Measurements from ENCODE around the gene PARD6A.

PARD6A gene

GRCh38 chr16:67657751-67658518 is 2.8 kb upstream of the PARD6A start:
- Mint-ChIP-seq H3K36me3 (ENCODE audit: insufficient read depth) (peaks cover 41% of the 10 kb centered on the region), H3K27me3 (no peaks in the 10 kb centered on the region), H3K9me3 (no peaks in the 10 kb centered on the region), H3K27ac (peak overlapping the region in 1 of 2 donors; percentile 96), H3K4me3 (peak overlapping the region; percentile 88 to 92), H3K4me1 (ENCODE audit: low read depth in 2 of 2) (peaks cover 17 to 22% of the 10 kb centered on the region in 2 donors)
- DNase-seq (no peak), ATAC-seq (replicated peaks) (no peak)

- DNase-seq (no peak), ATAC-seq (replicated peaks) (no peak)
- H3K4me1 Mint-ChIP-seq (ENCODE audit: low read depth in 2 of 2), result peaks cover 17 to 22% of the 10 kb centered on the region in 2 donors
- H3K27me3 Mint-ChIP-seq, result no peaks in the 10 kb centered on the region
- peak overlapping the region; percentile 88 to 92 for H3K4me3 Mint-ChIP-seq
- no peaks in the 10 kb centered on the region for H3K9me3 Mint-ChIP-seq
- peak overlapping the region; percentile 91 to 96 for H3K27ac Mint-ChIP-seq
- peaks cover 38% of the 10 kb centered on the region for H3K36me3 Mint-ChIP-seq (ENCODE audit: insufficient read depth)
These were observed 1.7 kb upstream of the PARD6A start for GRCh38 chr16:67658849-67659674.

GRCh38 chr16:67659675-67660563 is 841 bp upstream of the PARD6A start, which contains the start of gene ACD:
Gene ACD (minus strand): TSS chr16:67660260. CDS start chr16:67660220, 40 bp downstream.
- H3K36me3 Mint-ChIP-seq (ENCODE audit: insufficient read depth), result peaks cover 40% of the 10 kb centered on the region
- peak; percentile 60 for ATAC-seq (replicated peaks)

GRCh38 chr16:67661101-67661761 is 471 bp downstream of the PARD6A start:
- no peaks in the 10 kb centered on the region for H3K27me3 Mint-ChIP-seq
- peak overlapping the region; percentile 91 to 96 for H3K27ac Mint-ChIP-seq
- peaks cover 30% of the 10 kb centered on the region for H3K36me3 Mint-ChIP-seq (ENCODE audit: insufficient read depth)
- no peaks in the 10 kb centered on the region for H3K9me3 Mint-ChIP-seq
- no peak for ATAC-seq (replicated peaks)
- H3K4me1 Mint-ChIP-seq (ENCODE audit: low read depth in 2 of 2), result peaks cover 17 to 22% of the 10 kb centered on the region in 2 donors
- DNase-seq, result no peak
- H3K4me3 Mint-ChIP-seq, result peak overlapping the region; percentile 88 to 92

More at GRCh38 chr16:67659675-67660563, 841 bp upstream of the PARD6A start, which contains the start of gene ACD:
- Mint-ChIP-seq H3K27me3 (no peaks in the 10 kb centered on the region), H3K27ac (peak within 1 kb of the TSS; percentile 91 to 96), H3K4me3 (peak within 1 kb of the TSS; percentile 88 to 92), H3K9me3 (no peaks in the 10 kb centered on the region), H3K4me1 (ENCODE audit: low read depth in 2 of 2) (peaks cover 17 to 22% of the 10 kb centered on the region in 2 donors)
- peak; percentile 90 to 94 (median 93) for DNase-seq

GRCh38 chr16:67661886-67662652 is 1.3 kb downstream of the PARD6A start:
- Mint-ChIP-seq H3K4me3 (peak overlapping the region; percentile 88 to 92), H3K4me1 (ENCODE audit: low read depth in 2 of 2) (peaks cover 19 to 22% of the 10 kb centered on the region in 2 donors), H3K36me3 (ENCODE audit: insufficient read depth) (peaks cover 33% of the 10 kb centered on the region), H3K27me3 (no peaks in the 10 kb centered on the region), H3K27ac (peak overlapping the region in 1 of 2 donors; percentile 96), H3K9me3 (no peaks in the 10 kb centered on the region)
- DNase-seq, result no peak
- no peak for ATAC-seq (replicated peaks)

GRCh38 chr16:67662653-67663010 is 1.9 kb downstream of the PARD6A start:
- Mint-ChIP-seq H3K4me1 (ENCODE audit: low read depth in 2 of 2) (peaks cover 22 to 24% of the 10 kb centered on the region in 2 donors), H3K27ac (no peak overlapping the region), H3K36me3 (ENCODE audit: insufficient read depth) (peaks cover 29% of the 10 kb centered on the region), H3K4me3 (no peak overlapping the region), H3K9me3 (no peaks in the 10 kb centered on the region), H3K27me3 (no peaks in the 10 kb centered on the region)
- no peak for ATAC-seq (replicated peaks)
- DNase-seq, result no peak

GRCh38 chr16:67663151-67663876 is 2.6 kb downstream of the PARD6A start:
- Mint-ChIP-seq H3K9me3 (no peaks in the 10 kb centered on the region), H3K27ac (no peak overlapping the region), H3K4me1 (ENCODE audit: low read depth in 2 of 2) (peaks cover 22 to 28% of the 10 kb centered on the region in 2 donors), H3K36me3 (ENCODE audit: insufficient read depth) (peaks cover 29% of the 10 kb centered on the region), H3K4me3 (no peak overlapping the region), H3K27me3 (no peaks in the 10 kb centered on the region)
- no peak for ATAC-seq (replicated peaks)
- no peak for DNase-seq

GRCh38 chr16:67663877-67664222 is 3.1 kb downstream of the PARD6A start:
- Mint-ChIP-seq H3K9me3 (no peaks in the 10 kb centered on the region), H3K27me3 (no peaks in the 10 kb centered on the region), H3K27ac (peak overlapping the region; percentile 8 to 72), H3K4me1 (ENCODE audit: low read depth in 2 of 2) (peaks cover 17 to 25% of the 10 kb centered on the region in 2 donors), H3K4me3 (no peak overlapping the region), H3K36me3 (ENCODE audit: insufficient read depth) (peaks cover 29% of the 10 kb centered on the region)
- DNase-seq (no peak), ATAC-seq (replicated peaks) (no peak)

- Mint-ChIP-seq H3K4me1 (ENCODE audit: low read depth in 2 of 2) (peaks cover 13 to 21% of the 10 kb centered on the region in 2 donors), H3K36me3 (ENCODE audit: insufficient read depth) (peaks cover 26% of the 10 kb centered on the region), H3K9me3 (no peaks in the 10 kb centered on the region), H3K27me3 (no peaks in the 10 kb centered on the region), H3K27ac (peak overlapping the region; percentile 8 to 72), H3K4me3 (no peak overlapping the region)
- ATAC-seq (replicated peaks) (no peak), DNase-seq (no peak)
These were observed 3.5 kb downstream of the PARD6A start for GRCh38 chr16:67664258-67664657.

GRCh38 chr16:67664871-67665270 is 4.1 kb downstream of the PARD6A start:
- no peak overlapping the region for H3K4me3 Mint-ChIP-seq

GRCh38 chr16:67665598-67665997 is 4.8 kb downstream of the PARD6A start:
- peaks cover 23% of the 10 kb centered on the region for H3K36me3 Mint-ChIP-seq (ENCODE audit: insufficient read depth)
- no peaks in the 10 kb centered on the region for H3K9me3 Mint-ChIP-seq
- H3K4me1 Mint-ChIP-seq (ENCODE audit: low read depth in 2 of 2), result peaks cover 7 to 20% of the 10 kb centered on the region in 2 donors
- H3K27me3 Mint-ChIP-seq, result no peaks in the 10 kb centered on the region
- H3K4me3 Mint-ChIP-seq, result peak overlapping the region; percentile 51 to 56
- peak overlapping the region in 1 of 2 donors; percentile 87 for H3K27ac Mint-ChIP-seq
- ATAC-seq (replicated peaks), result no peak
- DNase-seq, result no peak

More at GRCh38 chr16:67664871-67665270, 4.1 kb downstream of the PARD6A start:
- ATAC-seq (replicated peaks), result no peak
- no peaks in the 10 kb centered on the region for H3K27me3 Mint-ChIP-seq
- DNase-seq, result no peak
- no peaks in the 10 kb centered on the region for H3K9me3 Mint-ChIP-seq
- peaks cover 25% of the 10 kb centered on the region for H3K36me3 Mint-ChIP-seq (ENCODE audit: insufficient read depth)
- peak overlapping the region in 1 of 2 donors; percentile 72 for H3K27ac Mint-ChIP-seq
- peaks cover 7 to 20% of the 10 kb centered on the region in 2 donors for H3K4me1 Mint-ChIP-seq (ENCODE audit: low read depth in 2 of 2)

Data from effector memory CD8-positive, alpha-beta T cell (primary cell).